Mesendoderm (in vitro differentiated cells): Measurements from ENCODE around the gene ST6GALNAC4.

ENCODE experiments used
- DNase-seq: peaks from one replicate; pipeline ENCODE4 v3.0.0; 2013
- H2AK5ac ChIP-seq: 2 replicates; pipeline ENCODE4 v1.6.1; 2013; ENCODE audit warnings: low read length, inconsistent platforms
- H2BK120ac ChIP-seq: 2 replicates; pipeline ENCODE4 v1.6.1; 2013; ENCODE audit warnings: low read depth, mild to moderate bottlenecking, low read length, moderate library complexity, mixed read lengths
- H2BK15ac ChIP-seq: replicated peaks from 2 replicates; pipeline ENCODE4 v1.6.1; 2013; ENCODE audit warnings: low read depth, mild to moderate bottlenecking, moderate library complexity
- H2BK5ac ChIP-seq: 2 replicates; pipeline ENCODE4 v1.6.1; 2013; ENCODE audit warnings: low read length, inconsistent platforms
- H3K18ac ChIP-seq: 2 replicates; pipeline ENCODE4 v1.6.1; 2013; ENCODE audit warnings: mild to moderate bottlenecking, low read length, mixed read lengths
- H3K23ac ChIP-seq: one replicate; pipeline ENCODE4 v1.6.1; 2013; ENCODE audit warnings: low read length
- H3K27ac ChIP-seq: 2 replicates; pipeline ENCODE4 v1.5.1; 2013; ENCODE audit warnings: low read depth, mild to moderate bottlenecking, inconsistent platforms, low read length, moderate library complexity
- H3K27me3 ChIP-seq: 2 replicates; pipeline ENCODE4 v1.6.1; 2013; ENCODE audit warnings: low read length, control low read depth, mild to moderate bottlenecking, inconsistent platforms; ENCODE audit not compliant: insufficient read depth, poor library complexity
- H3K36me3 ChIP-seq: 2 replicates; pipeline ENCODE4 v1.6.1; 2013; ENCODE audit warnings: low read length, inconsistent platforms; ENCODE audit not compliant: control insufficient read depth, insufficient read depth
- H3K4ac ChIP-seq: one replicate; pipeline ENCODE4 v1.6.1; 2013; ENCODE audit warnings: low read depth, mild to moderate bottlenecking, low read length, moderate library complexity
- H3K4me1 ChIP-seq: 2 replicates; pipeline ENCODE4 v1.6.1; 2013; ENCODE audit warnings: low read depth, low read length, inconsistent platforms; ENCODE audit not compliant: control insufficient read depth
- H3K4me2 ChIP-seq: 2 replicates; pipeline ENCODE4 v1.6.1; 2013; ENCODE audit warnings: low read length
- H3K4me3 ChIP-seq: 2 replicates; pipeline ENCODE4 v1.5.1; 2013; ENCODE audit warnings: mild to moderate bottlenecking, low read length
- H3K56ac ChIP-seq: one replicate; pipeline ENCODE4 v1.6.1; 2013; ENCODE audit warnings: low read length
- H3K79me1 ChIP-seq: 2 replicates; pipeline ENCODE4 v1.6.1; 2013; ENCODE audit warnings: low read length, inconsistent platforms
- H3K79me2 ChIP-seq: 2 replicates; pipeline ENCODE4 v1.6.1; 2013; ENCODE audit warnings: mild to moderate bottlenecking, low read length; ENCODE audit not compliant: control insufficient read depth, insufficient read depth
- H3K9ac ChIP-seq: 2 replicates; pipeline ENCODE4 v1.6.1; 2013; ENCODE audit warnings: low read length, inconsistent platforms
- H4K5ac ChIP-seq: one replicate; pipeline ENCODE4 v1.6.1; 2013; ENCODE audit warnings: low read length
- H4K8ac ChIP-seq: one replicate; pipeline ENCODE4 v1.6.1; 2013; ENCODE audit warnings: low read depth, mild to moderate bottlenecking, control low read depth, low read length, moderate library complexity
- WGBS: extraction: QIAGEN DNeasy Blood & Tissue Kit; methylation state at CpG from one replicate; pipeline ENCODE4 v1.1.7; 2013; ENCODE audit warnings: low lambda C conversion rate, missing lambda C conversion rate; ENCODE audit not compliant: insufficient coverage; ENCODE audit errors: extremely low coverage; 5-methylcytosine and 5-hydroxymethylcytosine counted together

ST6GALNAC4 gene

GRCh38 chr9:127958728-127959127 lies 41.9 kb upstream of the ST6GALNAC4 start:
- no peak for DNase-seq
- no peaks in the 10 kb centered on the region for H3K4me1 ChIP-seq
- no peak overlapping the region for H3K18ac ChIP-seq

DNA sequence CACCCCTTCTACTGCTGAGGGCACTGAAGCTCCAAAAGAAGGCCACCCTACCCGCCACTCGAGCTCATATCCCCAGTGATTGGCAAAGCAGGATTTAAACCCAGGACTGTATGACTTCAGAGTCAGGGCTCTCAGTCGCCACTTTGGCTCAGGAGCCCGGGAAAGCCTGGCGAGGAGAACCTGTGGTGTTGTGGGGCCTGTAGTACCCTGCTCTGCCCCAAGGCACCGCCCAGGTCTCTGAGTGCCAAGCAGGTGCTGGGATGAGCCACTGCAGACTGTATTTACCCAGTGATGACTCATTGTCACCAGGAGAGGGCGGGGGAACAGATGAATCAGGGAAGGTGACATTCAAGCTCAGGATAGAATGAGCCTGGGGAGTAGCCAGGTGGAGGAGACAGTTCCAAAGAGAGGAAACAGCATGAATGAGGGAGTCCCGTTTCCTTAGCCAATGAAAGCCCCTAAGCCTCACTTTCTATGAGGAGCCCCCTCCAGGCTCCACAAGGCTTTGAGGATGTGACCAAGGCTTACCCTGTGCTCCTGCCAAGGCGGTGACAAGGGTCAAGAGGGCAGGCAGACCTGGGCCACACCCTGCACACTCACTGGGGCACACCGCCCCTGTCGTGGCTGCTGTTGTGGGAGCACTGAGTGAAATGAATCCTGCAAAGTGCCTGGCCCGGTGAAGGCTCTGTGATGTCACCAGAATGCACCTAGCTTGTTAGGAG lies 38.6 kb upstream of the ST6GALNAC4 start:
- H3K79me1 ChIP-seq, result peaks cover 21% of the 10 kb centered on the region
- H3K4me3 ChIP-seq, result no peak overlapping the region
- H4K5ac ChIP-seq, result no peak overlapping the region
- H2BK120ac ChIP-seq, result no peak overlapping the region
- H3K36me3 ChIP-seq, result no peaks in the 10 kb centered on the region
- no peak overlapping the region for H3K27ac ChIP-seq
- H3K9ac ChIP-seq, result no peak overlapping the region
- no peak overlapping the region for H3K4me2 ChIP-seq
- WGBS, result no CpG with 5 or more reads among the region's 12 CpGs
- H3K56ac ChIP-seq, result no peak overlapping the region
- H2BK5ac ChIP-seq, result no peak overlapping the region
- DNase-seq, result peak; percentile 96
- H2BK15ac ChIP-seq, result no peak overlapping the region
- no peaks in the 10 kb centered on the region for H3K4me1 ChIP-seq
- no peaks in the 10 kb centered on the region for H3K27me3 ChIP-seq
- H4K8ac ChIP-seq, result no peak overlapping the region
- no peak overlapping the region for H3K18ac ChIP-seq
- no peak overlapping the region for H3K23ac ChIP-seq
- no peak overlapping the region for H2AK5ac ChIP-seq
- H3K4ac ChIP-seq, result no peak overlapping the region
- H3K79me2 ChIP-seq, result peaks cover 26% of the 10 kb centered on the region

More at GRCh38 chr9:127958728-127959127, 41.9 kb upstream of the ST6GALNAC4 start:
- no peak overlapping the region for H2AK5ac ChIP-seq
- H3K23ac ChIP-seq, result no peak overlapping the region
- no peak overlapping the region for H4K8ac ChIP-seq
- no peak overlapping the region for H2BK15ac ChIP-seq
- no peaks in the 10 kb centered on the region for H3K36me3 ChIP-seq
- no peak overlapping the region for H3K9ac ChIP-seq
- no CpG with 5 or more reads among the region's 1 CpG for WGBS
- peaks cover 33% of the 10 kb centered on the region for H3K79me1 ChIP-seq
- H3K4me2 ChIP-seq, result no peak overlapping the region
- H3K27ac ChIP-seq, result no peak overlapping the region
- H3K56ac ChIP-seq, result no peak overlapping the region
- H2BK5ac ChIP-seq, result no peak overlapping the region
- H4K5ac ChIP-seq, result no peak overlapping the region
- no peaks in the 10 kb centered on the region for H3K27me3 ChIP-seq
- no peak overlapping the region for H2BK120ac ChIP-seq
- H3K4ac ChIP-seq, result no peak overlapping the region
- H3K79me2 ChIP-seq, result peaks cover 40% of the 10 kb centered on the region
- H3K4me3 ChIP-seq, result no peak overlapping the region

DNA sequence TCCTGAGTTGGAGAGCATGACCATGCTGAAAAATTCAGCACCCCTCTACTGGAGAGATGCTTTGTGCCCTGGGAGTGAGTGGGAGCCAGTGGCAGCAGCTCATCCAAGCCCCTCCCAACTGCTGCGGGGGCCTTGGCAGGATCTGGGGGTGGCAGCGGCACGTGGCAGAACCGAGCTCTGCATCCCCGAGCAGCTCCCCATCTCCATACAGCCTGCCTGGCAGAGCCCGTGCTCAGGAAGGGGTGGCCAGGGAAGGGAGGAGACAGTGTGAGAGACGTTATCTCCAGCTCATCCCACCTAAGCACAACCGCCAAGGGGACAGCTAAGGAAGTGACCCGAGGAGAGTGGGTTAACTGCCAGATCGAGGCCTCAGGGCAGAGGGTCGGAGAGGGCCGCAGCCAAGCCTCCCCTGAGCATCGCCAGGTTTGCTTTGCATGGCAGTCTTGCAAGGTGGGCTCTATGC lies 38.0 kb upstream of the ST6GALNAC4 start:
- H4K5ac ChIP-seq, result no peak overlapping the region
- no peak overlapping the region for H2BK5ac ChIP-seq
- no peak overlapping the region for H3K18ac ChIP-seq
- no peak overlapping the region for H4K8ac ChIP-seq
- H3K36me3 ChIP-seq, result no peaks in the 10 kb centered on the region
- H3K23ac ChIP-seq, result no peak overlapping the region
- DNase-seq, result no peak
- H3K79me2 ChIP-seq, result peaks cover 24% of the 10 kb centered on the region
- no peak overlapping the region for H3K9ac ChIP-seq
- H3K4me1 ChIP-seq, result no peaks in the 10 kb centered on the region
- H3K27me3 ChIP-seq, result no peaks in the 10 kb centered on the region
- no peak overlapping the region for H3K27ac ChIP-seq
- H2BK15ac ChIP-seq, result no peak overlapping the region
- H2AK5ac ChIP-seq, result no peak overlapping the region
- peaks cover 18% of the 10 kb centered on the region for H3K79me1 ChIP-seq
- no peak overlapping the region for H3K56ac ChIP-seq
- no peak overlapping the region for H3K4me2 ChIP-seq
- H3K4ac ChIP-seq, result no peak overlapping the region
- no peak overlapping the region for H2BK120ac ChIP-seq
- WGBS, result no CpG with 5 or more reads among the region's 13 CpGs
- H3K4me3 ChIP-seq, result no peak overlapping the region

DNA sequence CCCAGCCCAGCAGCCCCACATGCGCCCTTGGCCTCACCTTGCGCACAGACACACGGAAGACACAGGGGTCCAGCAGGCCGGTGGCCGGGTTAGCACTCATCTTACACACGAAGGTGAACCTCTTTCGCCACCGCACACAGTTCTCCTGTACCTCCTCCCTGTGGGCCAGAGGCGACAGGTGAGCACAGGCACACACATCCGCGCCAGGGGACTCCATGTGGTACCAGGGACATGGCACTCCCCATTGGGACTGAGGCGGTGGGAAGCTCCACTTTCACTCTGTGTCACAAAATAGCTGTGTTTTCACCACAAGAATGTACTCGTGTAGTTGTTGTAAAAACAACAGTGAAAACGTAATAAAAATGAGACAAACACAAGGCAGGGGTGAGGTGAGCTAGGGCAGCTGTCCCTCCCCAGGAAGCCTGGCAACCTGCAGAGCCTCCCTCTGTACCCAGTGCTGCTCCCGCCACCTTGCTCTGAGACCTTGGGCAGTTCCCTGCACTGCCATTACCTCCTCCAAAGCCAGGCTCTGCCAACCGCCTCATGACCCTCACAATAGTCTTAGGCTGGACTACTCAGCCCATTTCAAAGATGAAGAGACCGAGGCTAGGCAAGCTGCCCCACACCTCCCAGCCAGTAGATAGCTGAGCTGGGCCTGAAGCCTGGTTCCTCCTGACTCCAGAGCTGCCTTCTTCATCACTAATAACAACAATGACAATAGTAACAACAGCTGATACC lies 37.1 kb upstream of the ST6GALNAC4 start:
- H3K18ac ChIP-seq, result no peak overlapping the region
- no peak overlapping the region for H4K8ac ChIP-seq
- no CpG with 5 or more reads among the region's 17 CpGs for WGBS
- H3K79me1 ChIP-seq, result peaks cover 18% of the 10 kb centered on the region
- no peak overlapping the region for H4K5ac ChIP-seq
- no peaks in the 10 kb centered on the region for H3K27me3 ChIP-seq
- no peak overlapping the region for H3K4me2 ChIP-seq
- H3K4ac ChIP-seq, result no peak overlapping the region
- no peak for DNase-seq
- no peak overlapping the region for H3K9ac ChIP-seq
- no peak overlapping the region for H3K4me3 ChIP-seq
- H2AK5ac ChIP-seq, result no peak overlapping the region
- H2BK5ac ChIP-seq, result no peak overlapping the region
- no peak overlapping the region for H2BK15ac ChIP-seq
- H3K23ac ChIP-seq, result no peak overlapping the region
- H3K4me1 ChIP-seq, result no peaks in the 10 kb centered on the region
- H3K79me2 ChIP-seq, result peaks cover 23% of the 10 kb centered on the region
- H3K56ac ChIP-seq, result no peak overlapping the region
- no peaks in the 10 kb centered on the region for H3K36me3 ChIP-seq
- no peak overlapping the region for H3K27ac ChIP-seq
- no peak overlapping the region for H2BK120ac ChIP-seq

- no peak overlapping the region for H3K23ac ChIP-seq
- no peak overlapping the region for H4K5ac ChIP-seq
- no peak overlapping the region for H2AK5ac ChIP-seq
- H3K4ac ChIP-seq, result no peak overlapping the region
- H2BK120ac ChIP-seq, result no peak overlapping the region
- no peak overlapping the region for H3K9ac ChIP-seq
- no peak overlapping the region for H4K8ac ChIP-seq
- H3K36me3 ChIP-seq, result no peaks in the 10 kb centered on the region
- H3K79me1 ChIP-seq, result peaks cover 16% of the 10 kb centered on the region
- no peak overlapping the region for H3K27ac ChIP-seq
- DNase-seq, result no peak
- H3K56ac ChIP-seq, result no peak overlapping the region
- H3K18ac ChIP-seq, result no peak overlapping the region
- no CpG with 5 or more reads among the region's 1 CpG for WGBS
- no peak overlapping the region for H3K4me2 ChIP-seq
- no peak overlapping the region for H3K4me3 ChIP-seq
- H3K4me1 ChIP-seq, result no peaks in the 10 kb centered on the region
- peaks cover 20% of the 10 kb centered on the region for H3K79me2 ChIP-seq
- H2BK15ac ChIP-seq, result no peak overlapping the region
- H2BK5ac ChIP-seq, result no peak overlapping the region
- H3K27me3 ChIP-seq, result no peaks in the 10 kb centered on the region
Measured at GRCh38 chr9:127953154-127953553, 36.3 kb upstream of the ST6GALNAC4 start.
